GM10248 (cell line): ENCODE results near the gene ATP2B2.

Experiments
- CTCF ChIA-PET: fragments of 300-600 bp; sonication (Branson Sonifier 250); formaldehyde crosslinking; extraction: SDS; loops from one replicate; lab custom pipeline; 2021; ENCODE audit warnings: antibody characterized with exemption; lab: Yijun Ruan, JAX
- POLR2A ChIA-PET: fragments of 350-650 bp; sonication (Branson Sonifier 250); formaldehyde crosslinking; extraction: SDS; loops from one replicate; lab custom pipeline; 2020; ENCODE audit warnings: antibody characterized with exemption; lab: Yijun Ruan, JAX
- DNase-seq: peaks from one replicate; pipeline ENCODE4 v3.0.0; 2012; ENCODE audit errors: extremely low spot score
- CTCF ChIP-seq: IDR thresholded peaks from 2 replicates; pipeline ENCODE4 v1.5.1; 2012; ENCODE audit warnings: mild to moderate bottlenecking, low read depth; ENCODE audit errors: extremely low read depth, missing control alignments, control extremely low read depth

Gene ATP2B2

GRCh38 chr3:10283638-10284037, 221.7 kb downstream of the ATP2B2 start:
- ChIA-PET CTCF (interaction anchor here (0.7 to 3.0 kb wide), 4 partner anchors 10 to 350 kb away, joined by 3 to 12 read pairs (median 5); partner anchors contain the start of genes CRELD1 and GHRL), POLR2A (no interaction called here)
- no peak for TF ChIP-seq CTCF
- DNase-seq: no peak

GRCh38 chr3:10281951-10282350, 223.4 kb downstream of the ATP2B2 start:
- POLR2A ChIA-PET: no interaction called here
- CTCF ChIA-PET: interaction anchor here (1.7 to 2.4 kb wide), 2 partner anchors 11 to 18 kb away, joined by 4 to 7 read pairs; no protein-coding TSS in a partner anchor

GRCh38 chr3:10280571-10280970, 224.8 kb downstream of the ATP2B2 start:
- DNase-seq: no peak
- no peak for TF ChIP-seq CTCF
- ChIA-PET CTCF (interaction anchor here (2.4 kb wide), 2 partner anchors 11 to 17 kb away, joined by 5 to 7 read pairs; no protein-coding TSS in a partner anchor), POLR2A (no interaction called here)

More at GRCh38 chr3:10281951-10282350, 223.4 kb downstream of the ATP2B2 start:
- TF ChIP-seq CTCF: no peak
- DNase-seq: no peak

- ChIA-PET POLR2A (no interaction called here), CTCF (interaction anchor here (2.4 kb wide), 2 partner anchors 10 to 16 kb away, joined by 5 to 7 read pairs; no protein-coding TSS in a partner anchor)
- TF ChIP-seq CTCF: no peak
- no peak for DNase-seq
Observed at GRCh38 chr3:10280177-10280529, 225.2 kb downstream of the ATP2B2 start.

- TF ChIP-seq CTCF: no peak
- ChIA-PET POLR2A (no interaction called here), CTCF (interaction anchor here (2.4 kb wide), 2 partner anchors 10 to 16 kb away, joined by 5 to 7 read pairs; no protein-coding TSS in a partner anchor)
- no peak for DNase-seq
Observed at GRCh38 chr3:10279384-10280176, 225.8 kb downstream of the ATP2B2 start.

GRCh38 chr3:10278501-10278900, 226.9 kb downstream of the ATP2B2 start:
- ChIA-PET CTCF (no interaction called here), POLR2A (no interaction called here)
- DNase-seq: no peak
- TF ChIP-seq CTCF: no peak
